ENCODE data around the gene ZNF439. TPM values are rescaled to one million over a fixed set of nuclear protein-coding genes. Genes with fewer than 3 reads are reported as not detected.
"Not testable (repeated sequence)": the region's sequence is repeated elsewhere in the genome, so short reads cannot be mapped to it uniquely, and the experiment has no call there.

Gene ZNF439
- total RNA-seq, 1 donor from 2014 or later, result 4.9 TPM

DNA sequence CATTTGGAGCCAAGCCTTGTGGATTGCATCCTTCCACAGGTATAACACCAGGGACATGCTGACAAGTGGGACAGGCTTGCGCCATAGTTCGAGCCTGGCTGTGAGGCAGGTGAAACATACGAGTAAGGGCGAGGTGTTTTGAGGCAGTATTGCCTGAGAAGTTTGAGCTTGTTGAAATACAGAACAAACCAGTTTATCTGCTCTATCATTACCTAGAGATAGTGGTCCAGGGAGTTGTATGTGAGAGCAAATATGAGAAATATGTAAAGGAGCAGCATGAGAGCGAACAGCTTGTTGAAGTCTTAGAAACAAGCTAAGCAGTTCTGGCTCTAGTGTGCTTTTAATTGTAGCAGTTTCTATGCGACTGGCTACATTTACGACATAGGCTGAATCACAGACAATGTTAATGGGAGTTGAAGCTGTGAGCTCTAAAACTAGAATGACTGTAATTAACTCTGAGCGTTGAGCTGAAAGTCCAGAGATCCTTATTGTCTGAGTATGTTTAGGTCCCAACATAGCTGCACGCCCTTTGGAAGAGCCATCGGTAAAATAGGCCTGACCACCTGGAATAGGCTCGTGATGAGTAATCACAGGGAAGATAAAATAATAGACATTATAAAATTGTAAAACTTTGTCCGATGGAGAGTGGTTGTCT is 8.2 kb downstream of the ZNF439 start:
- peaks cover 21% of the 10 kb centered on the region for H3K9me3 Mint-ChIP-seq (ENCODE audit: low read depth)
- H3K4me1 Mint-ChIP-seq (ENCODE audit: low read depth), result no peaks in the 10 kb centered on the region
- H3K27me3 Mint-ChIP-seq (ENCODE audit: low read depth), result no peaks in the 10 kb centered on the region
- peaks cover 10% of the 10 kb centered on the region for H3K36me3 Mint-ChIP-seq (ENCODE audit: low read depth)
- no peak overlapping the region for H3K4me3 Mint-ChIP-seq (ENCODE audit: unreplicated experiment)
- TF ChIP-seq, protein P1, sequence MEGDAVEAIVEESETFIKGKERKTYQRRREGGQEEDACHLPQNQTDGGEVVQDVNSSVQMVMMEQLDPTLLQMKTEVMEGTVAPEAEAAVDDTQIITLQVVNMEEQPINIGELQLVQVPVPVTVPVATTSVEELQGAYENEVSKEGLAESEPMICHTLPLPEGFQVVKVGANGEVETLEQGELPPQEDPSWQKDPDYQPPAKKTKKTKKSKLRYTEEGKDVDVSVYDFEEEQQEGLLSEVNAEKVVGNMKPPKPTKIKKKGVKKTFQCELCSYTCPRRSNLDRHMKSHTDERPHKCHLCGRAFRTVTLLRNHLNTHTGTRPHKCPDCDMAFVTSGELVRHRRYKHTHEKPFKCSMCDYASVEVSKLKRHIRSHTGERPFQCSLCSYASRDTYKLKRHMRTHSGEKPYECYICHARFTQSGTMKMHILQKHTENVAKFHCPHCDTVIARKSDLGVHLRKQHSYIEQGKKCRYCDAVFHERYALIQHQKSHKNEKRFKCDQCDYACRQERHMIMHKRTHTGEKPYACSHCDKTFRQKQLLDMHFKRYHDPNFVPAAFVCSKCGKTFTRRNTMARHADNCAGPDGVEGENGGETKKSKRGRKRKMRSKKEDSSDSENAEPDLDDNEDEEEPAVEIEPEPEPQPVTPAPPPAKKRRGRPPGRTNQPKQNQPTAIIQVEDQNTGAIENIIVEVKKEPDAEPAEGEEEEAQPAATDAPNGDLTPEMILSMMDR (IDR thresholded peaks at IDR 0.05), result no peak
- DNase-seq (ENCODE audit: low spot score), result no peak
- H3K27ac Mint-ChIP-seq (ENCODE audit: unreplicated experiment), result no peak overlapping the region

DNA sequence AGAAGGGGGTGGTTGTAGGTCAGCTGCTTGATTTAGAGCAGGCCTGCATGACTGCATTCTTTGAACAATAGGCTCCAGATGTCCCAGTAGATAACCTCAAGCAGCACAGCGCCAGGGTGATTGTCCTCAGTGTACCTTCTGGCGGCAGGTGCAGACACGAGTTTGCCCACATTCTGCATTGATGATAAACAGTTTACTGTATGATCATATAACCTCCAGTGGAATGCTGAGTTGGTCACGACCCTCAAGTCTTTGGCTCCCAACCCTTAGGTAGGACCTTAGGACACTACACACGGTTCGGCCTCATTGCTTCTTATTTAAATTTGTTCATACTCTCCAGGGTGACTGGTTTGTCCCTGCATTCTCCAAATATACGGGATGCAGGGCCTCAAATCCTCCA is 12.2 kb downstream of the ZNF439 start:
- no peak overlapping the region for H3K4me3 Mint-ChIP-seq (ENCODE audit: unreplicated experiment)
- no peaks in the 10 kb centered on the region for H3K4me1 Mint-ChIP-seq (ENCODE audit: low read depth)
- TF ChIP-seq, protein P1 (IDR thresholded peaks at IDR 0.05), result no peak
- H3K27ac Mint-ChIP-seq (ENCODE audit: unreplicated experiment), result no peak overlapping the region
- no peaks in the 10 kb centered on the region for H3K27me3 Mint-ChIP-seq (ENCODE audit: low read depth)
- no peak for DNase-seq (ENCODE audit: low spot score)
- H3K9me3 Mint-ChIP-seq (ENCODE audit: low read depth), result peaks cover 44% of the 10 kb centered on the region
- H3K36me3 Mint-ChIP-seq (ENCODE audit: low read depth), result peaks cover 32% of the 10 kb centered on the region

DNA sequence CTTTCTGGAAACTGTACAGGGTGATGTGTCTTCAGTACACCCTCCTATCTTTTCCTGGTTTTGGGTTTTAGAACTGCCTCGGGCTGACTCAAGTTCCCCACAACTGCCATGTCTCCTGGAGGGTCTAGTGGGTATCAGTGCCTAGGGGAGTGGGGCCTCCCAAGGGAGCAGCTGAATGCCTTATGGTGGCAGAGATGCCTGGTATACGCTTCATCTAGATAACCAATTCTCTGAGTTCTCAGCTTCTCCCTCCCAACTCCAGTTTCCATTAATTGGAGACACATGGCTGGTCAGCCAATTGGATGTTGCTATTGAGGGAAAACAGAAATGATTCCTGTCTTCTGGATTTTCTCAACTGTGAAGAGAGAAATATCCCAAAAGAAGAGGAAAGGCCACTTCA is 12.8 kb downstream of the ZNF439 start:
- H3K27me3 Mint-ChIP-seq (ENCODE audit: low read depth), result no peaks in the 10 kb centered on the region
- DNase-seq (ENCODE audit: low spot score), result no peak
- H3K36me3 Mint-ChIP-seq (ENCODE audit: low read depth), result peaks cover 33% of the 10 kb centered on the region
- TF ChIP-seq, protein P1 (IDR thresholded peaks at IDR 0.05), result no peak
- H3K4me3 Mint-ChIP-seq (ENCODE audit: unreplicated experiment), result no peak overlapping the region
- H3K27ac Mint-ChIP-seq (ENCODE audit: unreplicated experiment), result no peak overlapping the region
- peaks cover 43% of the 10 kb centered on the region for H3K9me3 Mint-ChIP-seq (ENCODE audit: low read depth)
- no peaks in the 10 kb centered on the region for H3K4me1 Mint-ChIP-seq (ENCODE audit: low read depth)

DNA sequence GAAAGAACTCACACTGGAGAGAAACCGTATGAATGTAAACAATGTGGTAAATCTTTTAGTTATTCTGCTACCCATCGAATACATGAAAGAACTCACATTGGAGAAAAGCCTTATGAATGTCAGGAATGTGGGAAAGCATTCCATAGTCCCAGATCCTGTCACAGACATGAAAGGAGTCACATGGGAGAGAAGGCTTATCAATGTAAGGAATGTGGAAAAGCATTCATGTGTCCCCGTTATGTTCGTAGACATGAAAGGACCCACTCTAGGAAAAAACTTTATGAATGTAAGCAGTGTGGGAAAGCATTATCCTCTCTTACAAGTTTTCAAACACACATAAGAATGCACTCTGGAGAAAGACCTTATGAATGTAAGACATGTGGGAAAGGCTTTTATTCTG is 19.2 kb downstream of the ZNF439 start:
- not testable (repeated sequence) for DNase-seq (ENCODE audit: low spot score); H3K27ac Mint-ChIP-seq (ENCODE audit: unreplicated experiment); H3K4me1 Mint-ChIP-seq (ENCODE audit: low read depth); H3K4me3 Mint-ChIP-seq (ENCODE audit: unreplicated experiment); H3K27me3 Mint-ChIP-seq (ENCODE audit: low read depth)
- H3K36me3 Mint-ChIP-seq (ENCODE audit: low read depth), result peaks cover 49% of the 10 kb centered on the region
- H3K9me3 Mint-ChIP-seq (ENCODE audit: low read depth), result peaks cover 61% of the 10 kb centered on the region

DNA sequence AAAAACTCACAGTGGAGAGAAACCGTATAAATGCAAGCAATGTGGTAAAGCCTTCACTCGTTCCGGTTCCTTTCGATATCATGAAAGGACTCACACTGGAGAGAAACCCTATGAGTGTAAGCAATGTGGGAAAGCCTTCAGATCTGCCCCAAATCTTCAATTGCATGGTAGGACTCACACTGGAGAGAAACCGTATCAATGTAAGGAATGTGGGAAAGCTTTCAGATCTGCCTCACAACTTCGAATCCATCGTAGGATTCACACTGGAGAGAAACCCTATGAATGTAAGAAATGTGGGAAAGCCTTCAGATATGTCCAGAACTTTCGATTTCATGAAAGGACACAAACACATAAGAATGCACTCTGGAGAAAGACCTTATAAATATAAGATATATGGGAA is 19.7 kb downstream of the ZNF439 start:
- Mint-ChIP-seq H3K4me1 (ENCODE audit: low read depth) (no peaks in the 10 kb centered on the region), H3K27ac (ENCODE audit: unreplicated experiment) (no peak overlapping the region), H3K9me3 (ENCODE audit: low read depth) (peaks cover 61% of the 10 kb centered on the region), H3K27me3 (ENCODE audit: low read depth) (no peaks in the 10 kb centered on the region), H3K4me3 (ENCODE audit: unreplicated experiment) (no peak overlapping the region), H3K36me3 (ENCODE audit: low read depth) (peaks cover 47% of the 10 kb centered on the region)
- TF ChIP-seq, protein P1 (IDR thresholded peaks at IDR 0.05), result no peak
- no peak for DNase-seq (ENCODE audit: low spot score)

DNA sequence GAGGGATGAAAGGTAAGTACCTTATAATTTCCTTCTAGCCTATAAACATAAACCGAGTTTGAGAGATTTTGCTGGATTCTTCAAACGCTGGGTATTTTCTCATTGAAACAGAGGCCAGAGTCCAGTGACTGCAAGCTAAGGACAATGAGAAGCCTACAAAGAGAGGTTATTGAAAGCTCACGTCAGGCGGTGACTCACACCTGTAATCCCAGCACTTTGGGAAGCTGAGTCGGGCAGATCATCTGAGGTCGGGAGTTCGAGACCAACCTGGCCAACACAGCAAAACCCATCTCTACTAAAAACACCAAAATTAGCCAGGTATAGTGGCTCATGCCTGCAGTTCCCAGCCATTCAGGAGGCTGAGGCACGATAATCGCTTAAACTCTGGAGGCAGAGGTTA is 24.1 kb downstream of the ZNF439 start:
- Mint-ChIP-seq H3K4me1 (ENCODE audit: low read depth) (no peaks in the 10 kb centered on the region), H3K27me3 (ENCODE audit: low read depth) (no peaks in the 10 kb centered on the region), H3K4me3 (ENCODE audit: unreplicated experiment) (no peak overlapping the region), H3K27ac (ENCODE audit: unreplicated experiment) (no peak overlapping the region), H3K9me3 (ENCODE audit: low read depth) (peaks cover 34% of the 10 kb centered on the region), H3K36me3 (ENCODE audit: low read depth) (peaks cover 22% of the 10 kb centered on the region)
- TF ChIP-seq, protein P1 (IDR thresholded peaks at IDR 0.05), result no peak
- no peak for DNase-seq (ENCODE audit: low spot score)
